ENCODE data around the gene LRIG3. TPM values are rescaled to one million over a fixed set of nuclear protein-coding genes. Genes with fewer than 3 reads are reported as not detected.
A peak's percentile ranks its signal among the peaks of the same experiment; 100 is the strongest.

The LRIG3 gene
- total and polyA plus RNA-seq, 2 of the 4 experiments (the other 2 are of a cell fraction), result 26.4 to 71.2 TPM

DNA sequence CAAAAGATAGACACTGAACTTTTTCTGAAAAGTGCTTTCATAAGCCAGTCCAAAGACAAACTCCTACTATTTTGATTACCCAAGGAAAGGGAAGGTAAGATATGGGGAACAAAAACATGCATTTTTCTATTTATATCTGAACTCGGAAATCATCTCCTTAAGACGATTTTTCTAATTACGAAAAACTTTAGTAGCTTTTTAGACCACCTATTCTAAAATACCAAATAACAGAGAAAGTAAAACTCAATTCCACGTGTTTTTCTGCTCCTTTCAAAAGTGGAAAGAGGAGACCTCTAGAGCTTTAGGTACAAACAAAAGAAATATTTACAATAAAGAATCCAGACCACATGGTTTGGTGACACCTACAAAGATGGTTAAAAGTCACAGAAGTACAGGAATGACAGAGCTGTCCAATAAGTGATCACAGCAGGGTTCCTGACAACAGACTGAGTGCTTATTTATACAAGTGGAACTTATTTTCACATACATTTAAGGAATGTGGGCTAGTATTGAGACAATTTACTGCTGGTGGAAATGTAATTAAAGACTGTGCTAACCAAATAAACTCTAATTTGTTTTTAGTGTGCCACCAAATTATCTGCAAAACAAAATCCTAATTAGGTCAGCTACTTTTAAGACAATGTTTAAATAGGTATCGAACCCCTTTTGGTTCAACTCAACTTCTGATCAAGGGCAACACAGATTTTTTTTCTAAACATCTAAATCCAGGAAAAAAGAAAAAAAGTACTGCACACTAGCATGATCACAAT is 2.4 kb downstream of the LRIG3 start:
- H2AK9ac ChIP-seq (replicated peaks; ENCODE audit: low read depth, low read length, poor library complexity), result no peak overlapping the region
- H2BK15ac ChIP-seq (ENCODE audit: low read depth, low read length), result no peak overlapping the region; the same call in 2 of the 3 replicates
- in situ Hi-C loops (cut with MboI; ENCODE audit: low sequenced_read_pairs), result loop anchor here (10.0 kb wide), 1 partner anchor 167 kb away; no protein-coding TSS in a partner anchor
- intact Hi-C loops (cut with micrococcal nuclease), result loop anchor here (1.0 to 5.0 kb wide), 6 partner anchors 41 to 931 kb away; no protein-coding TSS in a partner anchor
- peak overlapping the region; percentile 33; the same call in 1 of the 2 replicates for H3K56ac ChIP-seq (ENCODE audit: extremely low read depth, insufficient read depth, low read length)
- peak overlapping the region; percentile 79 for H3K18ac ChIP-seq (ENCODE audit: low read depth, low read length)
- H3K36me3 ChIP-seq (ENCODE audit: control insufficient read depth, insufficient read depth, low read length), result peaks cover 6% of the 10 kb centered on the region
- H3K79me1 ChIP-seq (ENCODE audit: low read depth in 1 of 2, low read length in 2 of 2), result peaks cover 4 to 25% of the 10 kb centered on the region in 2 experiments; a peak in 2 of 4 replicates
- H3K9me3 ChIP-seq (ENCODE audit: control insufficient read depth, insufficient read depth, low read length), result no peaks in the 10 kb centered on the region
- ChIA-PET CTCF (interaction anchor here (1.1 to 1.3 kb wide), 2 partner anchors 171 to 377 kb away, joined by 3 to 12 read pairs; no protein-coding TSS in a partner anchor), POLR2A (ENCODE audit: unreplicated experiment) (no interaction called here)
- H3K4me2 ChIP-seq (ENCODE audit: low read depth, low read length), result peak overlapping the region; percentile 97
- peak overlapping the region; percentile 83; the same call in 1 of the 2 replicates for H3K27ac ChIP-seq (ENCODE audit: insufficient read depth, low read length)
- peak overlapping the region; percentile 26; the same call in 1 of the 2 replicates for H2BK120ac ChIP-seq (ENCODE audit: low read depth, low read length)
- TF ChIP-seq FOS (IDR thresholded peaks at IDR 0.05; ENCODE audit: low read depth, low read length), result no peak
- no peak for TF ChIP-seq MAZ (IDR thresholded peaks at IDR 0.05; ENCODE audit: borderline replicate concordance, low read depth, low read length)
- no peak for TF ChIP-seq RAD21 (IDR thresholded peaks at IDR 0.05; ENCODE audit: low read length)
- TF ChIP-seq, protein P1, sequence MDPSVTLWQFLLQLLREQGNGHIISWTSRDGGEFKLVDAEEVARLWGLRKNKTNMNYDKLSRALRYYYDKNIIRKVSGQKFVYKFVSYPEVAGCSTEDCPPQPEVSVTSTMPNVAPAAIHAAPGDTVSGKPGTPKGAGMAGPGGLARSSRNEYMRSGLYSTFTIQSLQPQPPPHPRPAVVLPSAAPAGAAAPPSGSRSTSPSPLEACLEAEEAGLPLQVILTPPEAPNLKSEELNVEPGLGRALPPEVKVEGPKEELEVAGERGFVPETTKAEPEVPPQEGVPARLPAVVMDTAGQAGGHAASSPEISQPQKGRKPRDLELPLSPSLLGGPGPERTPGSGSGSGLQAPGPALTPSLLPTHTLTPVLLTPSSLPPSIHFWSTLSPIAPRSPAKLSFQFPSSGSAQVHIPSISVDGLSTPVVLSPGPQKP (IDR thresholded peaks at IDR 0.05; ENCODE audit: borderline replicate concordance, low read depth, low read length), result no peak
- TF ChIP-seq MAFK (IDR thresholded peaks at IDR 0.05; ENCODE audit: low read depth, low read length), result no peak
- TF ChIP-seq CHD1 (IDR thresholded peaks at IDR 0.05; ENCODE audit: low read depth, low read length), result no peak; the same call in 1 of the 2 replicates
- TF ChIP-seq MXI1 (IDR thresholded peaks at IDR 0.05; ENCODE audit: borderline replicate concordance, low read depth, low read length), result peak; percentile 45; the same call in 1 of the 2 replicates
- no peak for TF ChIP-seq NFE2L2 (IDR thresholded peaks at IDR 0.05; ENCODE audit: low read depth, low read length)
- dilution Hi-C loops (cut with HindIII; ENCODE audit: low sequenced_read_pairs, unreplicated experiment), result no loop called here
- H2AK5ac ChIP-seq (ENCODE audit: low read depth, low read length), result no peak overlapping the region
- no peaks in the 10 kb centered on the region for H4K20me1 ChIP-seq (ENCODE audit: insufficient read depth, low read length)
- ATAC-seq (ENCODE audit: low read depth) (no peak), DNase-seq (no peak)
- no peaks in the 10 kb centered on the region for H3K27me3 ChIP-seq (ENCODE audit: control insufficient read depth, insufficient read depth, low read length)
- H4K8ac ChIP-seq (ENCODE audit: low read depth in 2 of 2, low read length in 2 of 2), result 0 out of 4 replicates have a peak overlapping the region, but pooled peaks of 1 of the 2 experiments have one; percentile 39
- H3K9ac ChIP-seq (ENCODE audit: low read depth, low read length), result peak overlapping the region; percentile 92
- no peak overlapping the region; the same call in 1 of the 2 replicates for H4K5ac ChIP-seq (ENCODE audit: low read depth, low read length)
- H2BK20ac ChIP-seq (ENCODE audit: low read depth, low read length), result no peak overlapping the region
- BruUV-seq (replicated peaks), result TSS peak; percentile 32
- peak overlapping the region; percentile 54; the same call in 1 of the 2 replicates for H3K14ac ChIP-seq (replicated peaks; ENCODE audit: low read depth, low read length)
- no peaks in the 10 kb centered on the region for H3K9me1 ChIP-seq (ENCODE audit: insufficient read depth, low read length)
- no peak overlapping the region for H2AFZ ChIP-seq (replicated peaks; ENCODE audit: low read length, poor library complexity)
- no peak overlapping the region for H4K91ac ChIP-seq (ENCODE audit: insufficient read depth, low read depth, low read length)
- H3K4ac ChIP-seq (ENCODE audit: low read depth, low read length), result peak overlapping the region; percentile 2; the same call in 1 of the 2 replicates
- peak overlapping the region; percentile 79; the same call in 1 of the 2 replicates for H3K23ac ChIP-seq (ENCODE audit: low read depth, low read length)
- H3K4me3 ChIP-seq (ENCODE audit: insufficient read depth, low read depth, low read length), result peak overlapping the region; percentile 80
- no CpG with 5 or more reads among the region's 5 CpGs for WGBS, 2 experiments (ENCODE audit: extremely low coverage in 2 of 2, insufficient read length in 1 of 2)
- peak overlapping the region; percentile 95 for H2BK5ac ChIP-seq (ENCODE audit: low read depth, low read length, poor library complexity, severe bottlenecking)
- H3K4me1 ChIP-seq (ENCODE audit: control insufficient read depth, insufficient read depth, low read length), result no peaks in the 10 kb centered on the region; the same call in 1 of the 2 replicates
